DND-41 (cell line): Measurements from ENCODE around the gene DNAJC17.

Experiments used
- EZH2 ChIP-seq: IDR thresholded peaks from 3 replicates; pipeline ENCODE4 v1.6.1; 2012; ENCODE audit warnings: borderline replicate concordance, low read depth, mild to moderate bottlenecking, moderate library complexity, low read length, inconsistent platforms; ENCODE audit not compliant: severe bottlenecking
- TF ChIP-seq, protein P1 (sequence below): IDR thresholded peaks from 2 replicates; pipeline ENCODE4 v1.5.1; 2012; ENCODE audit warnings: borderline replicate concordance, low read length, moderate library complexity, mild to moderate bottlenecking; ENCODE audit not compliant: poor library complexity, severe bottlenecking; ENCODE audit errors: extremely low read depth

DNA sequence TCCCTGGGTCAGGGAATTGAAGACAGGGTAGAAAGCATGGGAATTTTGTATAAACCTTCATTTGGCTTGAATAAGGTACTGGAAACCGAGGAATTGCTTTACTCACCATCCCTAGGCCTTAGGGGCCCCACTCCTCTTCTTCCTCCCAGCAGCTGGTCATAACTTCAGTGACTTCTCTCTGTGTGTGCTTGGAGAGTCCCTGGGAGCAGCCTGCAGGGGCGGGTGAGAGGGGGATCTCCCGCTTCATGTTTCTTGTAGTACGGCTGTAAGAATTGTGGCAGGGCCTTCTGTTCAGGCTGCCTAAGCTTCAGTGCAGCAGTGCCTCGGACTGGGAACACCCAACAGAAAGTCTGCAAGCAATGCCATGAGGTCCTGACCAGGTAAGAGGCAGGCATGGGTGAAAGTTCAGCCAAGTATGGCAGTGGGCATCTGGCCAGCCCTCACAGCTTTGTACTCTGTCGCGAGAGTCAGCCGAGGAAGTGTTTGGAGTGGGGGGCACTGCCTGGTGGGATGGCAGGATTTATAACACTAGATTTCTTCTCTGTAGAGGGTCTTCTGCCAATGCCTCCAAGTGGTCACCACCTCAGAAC, 1.7 kb upstream of the DNAJC17 start:
- TF ChIP-seq EZH2 = no peak
- TF ChIP-seq, protein P1, sequence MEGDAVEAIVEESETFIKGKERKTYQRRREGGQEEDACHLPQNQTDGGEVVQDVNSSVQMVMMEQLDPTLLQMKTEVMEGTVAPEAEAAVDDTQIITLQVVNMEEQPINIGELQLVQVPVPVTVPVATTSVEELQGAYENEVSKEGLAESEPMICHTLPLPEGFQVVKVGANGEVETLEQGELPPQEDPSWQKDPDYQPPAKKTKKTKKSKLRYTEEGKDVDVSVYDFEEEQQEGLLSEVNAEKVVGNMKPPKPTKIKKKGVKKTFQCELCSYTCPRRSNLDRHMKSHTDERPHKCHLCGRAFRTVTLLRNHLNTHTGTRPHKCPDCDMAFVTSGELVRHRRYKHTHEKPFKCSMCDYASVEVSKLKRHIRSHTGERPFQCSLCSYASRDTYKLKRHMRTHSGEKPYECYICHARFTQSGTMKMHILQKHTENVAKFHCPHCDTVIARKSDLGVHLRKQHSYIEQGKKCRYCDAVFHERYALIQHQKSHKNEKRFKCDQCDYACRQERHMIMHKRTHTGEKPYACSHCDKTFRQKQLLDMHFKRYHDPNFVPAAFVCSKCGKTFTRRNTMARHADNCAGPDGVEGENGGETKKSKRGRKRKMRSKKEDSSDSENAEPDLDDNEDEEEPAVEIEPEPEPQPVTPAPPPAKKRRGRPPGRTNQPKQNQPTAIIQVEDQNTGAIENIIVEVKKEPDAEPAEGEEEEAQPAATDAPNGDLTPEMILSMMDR = no peak
